ENCODE measurements around the gene COL28A1. TPM values are rescaled to one million over a fixed set of nuclear protein-coding genes. Genes with fewer than 3 reads are reported as not detected.

The COL28A1 gene
- polyA plus RNA-seq, 1 donor from 2014 or later: not detected

DNA sequence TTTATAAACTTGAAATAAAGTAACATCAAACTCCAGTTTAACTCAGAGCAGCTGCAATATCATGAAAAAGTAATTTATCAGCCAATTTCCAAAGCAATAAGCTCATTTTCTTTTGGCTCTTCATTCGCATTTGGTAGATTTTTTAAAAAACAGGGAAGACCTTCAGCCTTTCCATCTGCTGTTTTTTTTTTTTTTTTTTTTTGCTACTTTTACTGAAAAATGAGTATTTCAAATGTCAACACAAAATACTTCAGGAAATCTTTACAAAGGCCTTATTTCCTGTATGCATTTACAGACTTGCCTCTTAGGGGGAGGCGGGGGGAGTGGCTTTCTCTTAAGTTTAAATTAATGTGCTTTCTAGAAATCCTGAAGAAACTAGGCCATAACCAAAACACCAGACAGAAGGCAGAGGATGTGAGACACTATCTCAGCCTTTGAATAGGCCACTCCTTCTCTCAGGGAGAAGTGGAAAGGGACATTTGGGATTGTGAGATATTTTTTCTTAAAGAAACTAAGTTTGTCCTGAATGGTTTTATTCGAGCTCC is 91.8 kb downstream of the COL28A1 start:
- Mint-ChIP-seq H3K4me1 (no peaks in the 10 kb centered on the region), H3K9me3 (peaks cover 8 to 19% (median 9%) of the 10 kb centered on the region in 3 donors), H3K27ac (no peak overlapping the region), H3K4me3 (no peak overlapping the region), H3K27me3 (peaks cover 3% of the 10 kb centered on the region), H3K36me3 (peaks cover 5% of the 10 kb centered on the region)

DNA sequence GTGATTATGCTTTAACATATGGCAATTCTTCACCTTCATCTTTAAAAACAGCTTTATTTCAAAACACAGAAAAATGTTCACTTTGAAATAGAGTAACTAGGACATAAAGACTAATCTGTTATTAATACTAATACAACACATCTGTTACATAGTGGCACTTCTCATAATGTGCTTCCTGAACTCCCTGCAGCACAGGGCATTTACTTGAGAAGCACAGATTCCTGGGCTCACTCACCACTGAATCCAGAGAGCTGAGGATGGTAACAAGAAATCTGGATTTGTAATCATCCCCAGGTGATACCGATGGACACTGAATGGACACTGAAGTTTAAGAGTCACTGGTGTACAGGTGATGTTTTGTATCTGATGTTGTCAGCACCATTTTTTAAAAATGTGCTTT is 96.1 kb downstream of the COL28A1 start:
- Mint-ChIP-seq H3K36me3 (no peaks in the 10 kb centered on the region), H3K4me1 (no peaks in the 10 kb centered on the region), H3K27me3 (no peaks in the 10 kb centered on the region), H3K4me3 (no peak overlapping the region), H3K27ac (no peak overlapping the region), H3K9me3 (peaks cover 0 to 2% (median 0%) of the 10 kb centered on the region in 3 donors)

- H3K27me3 Mint-ChIP-seq: no peaks in the 10 kb centered on the region
- no peak overlapping the region for H3K27ac Mint-ChIP-seq
- no peaks in the 10 kb centered on the region for H3K4me1 Mint-ChIP-seq
- H3K36me3 Mint-ChIP-seq: no peaks in the 10 kb centered on the region
- no peak overlapping the region for H3K4me3 Mint-ChIP-seq
- peaks cover 0 to 2% (median 0%) of the 10 kb centered on the region in 3 donors for H3K9me3 Mint-ChIP-seq
These were observed 96.8 kb downstream of the COL28A1 start for GRCh38 chr7:7438851-7439250.

- H3K27ac Mint-ChIP-seq: no peak overlapping the region
- no peak overlapping the region for H3K4me3 Mint-ChIP-seq
- H3K36me3 Mint-ChIP-seq: no peaks in the 10 kb centered on the region
- H3K9me3 Mint-ChIP-seq: peaks cover 0 to 2% (median 0%) of the 10 kb centered on the region in 3 donors
- H3K4me1 Mint-ChIP-seq: no peaks in the 10 kb centered on the region
- peaks cover 12% of the 10 kb centered on the region for H3K27me3 Mint-ChIP-seq
These were observed 99.7 kb downstream of the COL28A1 start for GRCh38 chr7:7435978-7436377.

DNA sequence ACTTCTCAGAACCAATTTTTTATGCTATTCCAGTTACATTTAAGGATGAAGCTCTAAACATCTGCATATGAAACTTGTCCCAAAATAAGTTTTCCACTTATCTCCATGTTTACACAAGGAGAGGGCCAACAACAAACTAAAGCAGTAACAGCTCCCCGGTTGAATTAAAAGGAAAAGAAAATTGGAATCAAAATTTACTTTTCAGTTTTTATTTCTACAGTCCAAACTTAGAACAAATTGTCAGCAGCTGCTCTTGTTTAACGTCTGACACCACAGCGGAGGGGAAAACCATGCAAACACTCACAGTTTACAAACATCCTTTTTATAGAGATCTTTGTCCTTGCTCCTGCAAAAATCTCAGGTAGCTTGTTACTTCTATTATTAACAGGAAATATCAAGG is 101.3 kb downstream of the COL28A1 start:
- no peak overlapping the region for H3K27ac Mint-ChIP-seq
- no peaks in the 10 kb centered on the region for H3K36me3 Mint-ChIP-seq
- no peak overlapping the region for H3K4me3 Mint-ChIP-seq
- H3K27me3 Mint-ChIP-seq: peaks cover 15% of the 10 kb centered on the region
- no peaks in the 10 kb centered on the region for H3K4me1 Mint-ChIP-seq
- H3K9me3 Mint-ChIP-seq: no peaks in the 10 kb centered on the region

DNA sequence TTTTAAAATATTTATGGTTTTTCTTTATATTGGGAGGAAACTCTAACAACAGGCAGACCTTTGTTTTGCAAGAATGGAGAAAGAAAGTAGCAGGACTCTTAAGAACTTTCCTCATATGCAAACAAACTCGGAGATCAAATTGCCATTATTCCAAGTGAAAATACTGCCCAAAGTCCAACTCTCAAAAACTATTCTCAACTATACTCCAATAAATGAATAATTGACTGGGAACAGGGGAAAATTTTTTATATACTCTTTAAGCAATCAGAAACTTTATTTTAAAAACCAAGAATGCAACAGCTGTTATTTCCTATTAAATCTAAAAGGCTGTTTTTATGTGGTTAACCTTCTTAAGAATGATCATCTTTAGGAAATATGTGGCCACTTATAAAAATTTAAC is 101.9 kb downstream of the COL28A1 start:
- H3K4me1 Mint-ChIP-seq: no peaks in the 10 kb centered on the region
- H3K27me3 Mint-ChIP-seq: peaks cover 16% of the 10 kb centered on the region
- H3K9me3 Mint-ChIP-seq: no peaks in the 10 kb centered on the region
- no peaks in the 10 kb centered on the region for H3K36me3 Mint-ChIP-seq
- no peak overlapping the region for H3K4me3 Mint-ChIP-seq
- H3K27ac Mint-ChIP-seq: no peak overlapping the region

GRCh38 chr7:7432979-7433378 is 102.7 kb downstream of the COL28A1 start:
- Mint-ChIP-seq H3K9me3 (no peaks in the 10 kb centered on the region), H3K36me3 (no peaks in the 10 kb centered on the region), H3K27ac (no peak overlapping the region), H3K4me3 (no peak overlapping the region), H3K4me1 (no peaks in the 10 kb centered on the region), H3K27me3 (peaks cover 16% of the 10 kb centered on the region)

- Mint-ChIP-seq H3K4me3 (no peak overlapping the region), H3K36me3 (no peaks in the 10 kb centered on the region), H3K4me1 (peaks cover 0 to 9% (median 3%) of the 10 kb centered on the region in 3 donors), H3K9me3 (no peaks in the 10 kb centered on the region), H3K27me3 (peaks cover 16% of the 10 kb centered on the region), H3K27ac (no peak overlapping the region)
These were observed 106.9 kb downstream of the COL28A1 start for GRCh38 chr7:7428806-7429205.

DNA sequence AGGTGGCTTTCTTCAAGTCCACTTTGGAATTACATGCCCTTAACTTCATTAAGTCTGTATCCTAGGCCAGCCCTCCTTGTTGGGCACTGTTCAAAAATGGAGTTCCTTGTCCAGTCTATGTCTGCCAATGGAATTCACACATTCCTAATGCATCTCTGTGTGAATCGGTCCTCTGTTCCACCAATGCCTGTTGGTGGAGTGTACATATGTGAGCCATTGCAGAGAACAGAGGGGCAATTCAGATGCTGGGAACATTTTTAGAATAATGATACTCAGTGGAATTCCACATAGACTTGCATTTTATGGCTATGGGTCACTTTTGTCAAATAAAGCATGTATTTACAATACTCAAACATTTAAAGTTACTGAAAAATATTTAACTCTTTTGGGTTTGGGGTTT is 108.3 kb downstream of the COL28A1 start:
- H3K27ac Mint-ChIP-seq: no peak overlapping the region
- H3K4me1 Mint-ChIP-seq: peaks cover 0 to 9% (median 3%) of the 10 kb centered on the region in 3 donors
- H3K9me3 Mint-ChIP-seq: no peaks in the 10 kb centered on the region
- H3K27me3 Mint-ChIP-seq: peaks cover 15% of the 10 kb centered on the region
- H3K4me3 Mint-ChIP-seq: no peak overlapping the region
- no peaks in the 10 kb centered on the region for H3K36me3 Mint-ChIP-seq

GRCh38 chr7:7426676-7427075 is 109.0 kb downstream of the COL28A1 start:
- no peaks in the 10 kb centered on the region for H3K9me3 Mint-ChIP-seq
- H3K4me3 Mint-ChIP-seq: no peak overlapping the region
- peaks cover 10% of the 10 kb centered on the region for H3K27me3 Mint-ChIP-seq
- H3K36me3 Mint-ChIP-seq: no peaks in the 10 kb centered on the region
- peaks cover 0 to 9% (median 3%) of the 10 kb centered on the region in 3 donors for H3K4me1 Mint-ChIP-seq
- H3K27ac Mint-ChIP-seq: no peak overlapping the region

DNA sequence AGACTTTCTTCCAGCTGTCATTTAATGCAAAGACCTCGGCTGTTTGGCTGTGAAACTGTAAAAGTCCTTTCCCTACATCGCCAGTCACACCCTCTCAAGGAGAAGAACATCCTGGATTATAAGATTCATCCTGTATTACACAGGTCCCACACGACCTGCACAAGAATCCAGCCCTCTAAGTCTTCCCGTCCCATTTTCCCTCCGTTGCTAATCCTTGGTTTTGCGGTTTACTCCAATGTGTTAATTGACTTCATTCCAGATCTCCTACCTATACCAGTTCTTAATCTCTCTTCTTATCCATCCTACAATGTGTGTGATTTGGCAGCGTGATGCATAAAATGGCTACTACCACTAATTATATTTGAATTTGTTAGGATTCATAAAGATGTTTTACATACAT is 110.4 kb downstream of the COL28A1 start:
- Mint-ChIP-seq H3K36me3 (no peaks in the 10 kb centered on the region), H3K4me3 (peak overlapping the region in 1 of 4 donors; percentile 26), H3K27me3 (peaks cover 1% of the 10 kb centered on the region), H3K4me1 (peaks cover 0 to 9% (median 3%) of the 10 kb centered on the region in 3 donors), H3K9me3 (no peaks in the 10 kb centered on the region), H3K27ac (no peak overlapping the region)

- no peaks in the 10 kb centered on the region for H3K36me3 Mint-ChIP-seq
- peak overlapping the region; percentile 78 to 95 (median 86) for H3K4me3 Mint-ChIP-seq
- no peak overlapping the region for H3K27ac Mint-ChIP-seq
- H3K4me1 Mint-ChIP-seq: peaks cover 0 to 9% (median 3%) of the 10 kb centered on the region in 3 donors
- peaks cover under 1% of the 10 kb centered on the region for H3K27me3 Mint-ChIP-seq
- H3K9me3 Mint-ChIP-seq: no peaks in the 10 kb centered on the region
These were observed 111.4 kb downstream of the COL28A1 start for GRCh38 chr7:7424151-7424873.

DNA sequence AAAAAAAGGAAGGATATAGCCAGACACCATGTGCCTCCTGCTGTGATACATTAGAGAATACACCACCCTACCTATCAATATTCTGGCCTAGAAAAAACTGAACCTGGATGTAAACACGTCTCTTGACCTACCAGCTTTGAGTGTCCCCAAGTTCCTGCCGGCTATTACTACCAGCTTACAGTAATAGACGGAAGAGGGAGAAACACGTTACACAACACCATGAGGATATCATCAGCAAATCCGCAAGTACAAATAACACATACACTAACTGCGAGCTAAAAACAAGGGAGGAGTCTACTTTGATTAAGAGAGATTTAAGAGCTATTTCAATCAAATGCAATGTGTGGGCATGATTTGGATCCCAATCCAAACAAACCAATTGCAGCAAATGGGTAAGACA is 113.0 kb downstream of the COL28A1 start:
- peaks cover 1% of the 10 kb centered on the region for H3K27me3 Mint-ChIP-seq
- peaks cover 0 to 12% (median 3%) of the 10 kb centered on the region in 3 donors for H3K4me1 Mint-ChIP-seq
- H3K4me3 Mint-ChIP-seq: no peak overlapping the region
- no peak overlapping the region for H3K27ac Mint-ChIP-seq
- H3K36me3 Mint-ChIP-seq: no peaks in the 10 kb centered on the region
- H3K9me3 Mint-ChIP-seq: no peaks in the 10 kb centered on the region

GRCh38 chr7:7421826-7422225 is 113.8 kb downstream of the COL28A1 start:
- H3K9me3 Mint-ChIP-seq: no peaks in the 10 kb centered on the region
- no peaks in the 10 kb centered on the region for H3K36me3 Mint-ChIP-seq
- H3K27ac Mint-ChIP-seq: no peak overlapping the region
- no peak overlapping the region for H3K4me3 Mint-ChIP-seq
- H3K4me1 Mint-ChIP-seq: peaks cover 0 to 14% (median 3%) of the 10 kb centered on the region in 3 donors
- peaks cover 2% of the 10 kb centered on the region for H3K27me3 Mint-ChIP-seq

DNA sequence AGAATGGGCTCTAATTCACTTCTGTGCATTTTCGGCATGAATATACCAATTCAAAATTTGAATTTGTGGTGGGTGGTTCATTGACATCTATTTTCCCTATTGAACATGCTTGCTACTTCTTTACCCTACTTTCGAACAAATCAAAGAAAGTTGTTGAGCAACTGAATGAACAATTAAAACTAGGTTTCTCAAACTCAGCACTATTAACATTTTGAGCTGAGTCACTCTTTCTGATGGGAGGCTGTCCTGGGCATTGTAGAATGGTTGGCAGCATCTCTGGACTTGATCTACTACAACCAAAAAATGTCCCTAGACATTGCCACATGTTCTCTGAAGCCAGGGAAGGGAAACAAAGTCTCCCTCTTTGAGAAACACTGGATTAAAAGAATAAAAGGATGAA is 116.7 kb downstream of the COL28A1 start:
- no peaks in the 10 kb centered on the region for H3K36me3 Mint-ChIP-seq
- H3K4me1 Mint-ChIP-seq: peaks cover 0 to 5% (median 4%) of the 10 kb centered on the region in 3 donors
- no peak overlapping the region for H3K27ac Mint-ChIP-seq
- no peaks in the 10 kb centered on the region for H3K9me3 Mint-ChIP-seq
- H3K27me3 Mint-ChIP-seq: peaks cover 2% of the 10 kb centered on the region
- no peak overlapping the region for H3K4me3 Mint-ChIP-seq

- Mint-ChIP-seq H3K36me3 (no peaks in the 10 kb centered on the region), H3K9me3 (no peaks in the 10 kb centered on the region), H3K27ac (no peak overlapping the region), H3K27me3 (peaks cover 2% of the 10 kb centered on the region), H3K4me1 (peaks cover 0 to 5% (median 4%) of the 10 kb centered on the region in 3 donors), H3K4me3 (no peak overlapping the region)
These were observed 117.8 kb downstream of the COL28A1 start for GRCh38 chr7:7417851-7418250.
